Inflammatory macrophage (primary cell): ENCODE measurements around the gene SERPING1.

Experiments
- DNase-seq, 2 donors: peaks; one replicate each; pipeline ENCODE4 v3.0.0-alpha.2; 2020 to 2022

SERPING1 gene

DNA sequence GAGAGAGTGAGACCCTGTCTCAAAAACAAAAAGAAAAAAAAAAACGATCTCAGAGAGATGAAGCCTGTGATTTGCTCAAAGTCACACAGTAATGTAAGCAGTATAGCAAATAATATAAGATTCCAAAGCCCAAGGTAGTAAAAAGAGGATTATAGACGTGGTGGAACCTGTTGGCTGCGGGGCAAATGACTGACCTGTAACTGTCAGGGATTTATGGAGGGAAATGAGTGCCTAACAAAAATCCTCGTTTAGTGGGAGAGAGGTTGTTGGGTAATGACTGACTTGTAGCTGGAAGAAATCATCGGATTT is 59.4 kb downstream of the SERPING1 start:
- DNase-seq: no peak

GRCh38 chr11:57657194-57658022 is 59.9 kb downstream of the SERPING1 start, which contains the start of gene CLP1:
Gene CLP1, plus strand, starts transcription at chr11:57657762. Its CDS starts 1,715 bp downstream, at chr11:57659477.
- DNase-seq: peak; percentile 99 to 100

- peak in 1 of 2 donors; percentile 45 for DNase-seq
These were observed 60.5 kb downstream of the SERPING1 start for GRCh38 chr11:57658023-57658361.

GRCh38 chr11:57659669-57660068 is 62.2 kb downstream of the SERPING1 start:
- no peak for DNase-seq

GRCh38 chr11:57662893-57663292 is 65.4 kb downstream of the SERPING1 start:
- DNase-seq: no peak

- DNase-seq: no peak
These were observed 66.5 kb downstream of the SERPING1 start for GRCh38 chr11:57663975-57664374.
